NCI-H774 (cell line): ENCODE measurements around the gene PNLDC1.

Source experiments
- DNase-seq: peaks from one replicate; lab custom pipeline; 2025; lab: John Stamatoyannopoulos, UW

PNLDC1 gene, protein sequence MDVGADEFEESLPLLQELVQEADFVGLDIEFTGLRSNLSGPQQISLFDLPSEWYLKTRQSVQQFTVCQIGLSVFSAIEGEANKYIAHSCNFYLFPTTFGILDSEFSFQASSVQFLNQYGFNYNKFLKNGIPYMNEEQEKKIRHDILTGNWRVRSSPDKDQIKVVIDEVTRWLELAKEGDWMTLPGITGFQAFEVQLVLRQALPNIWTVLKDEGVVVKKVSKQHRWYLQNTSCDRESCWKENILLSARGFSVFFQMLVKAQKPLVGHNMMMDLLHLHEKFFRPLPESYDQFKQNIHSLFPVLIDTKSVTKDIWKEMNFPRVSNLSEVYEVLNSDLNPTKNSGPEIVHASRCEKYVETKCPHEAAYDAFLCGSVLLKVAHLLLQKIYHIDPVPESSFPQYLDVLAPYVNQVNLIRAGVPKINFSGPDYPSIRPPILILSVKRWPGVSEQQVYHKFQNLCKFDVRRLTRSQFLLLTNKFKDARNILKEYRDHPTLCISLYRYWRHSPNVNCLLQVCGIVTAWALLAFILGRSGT

DNA sequence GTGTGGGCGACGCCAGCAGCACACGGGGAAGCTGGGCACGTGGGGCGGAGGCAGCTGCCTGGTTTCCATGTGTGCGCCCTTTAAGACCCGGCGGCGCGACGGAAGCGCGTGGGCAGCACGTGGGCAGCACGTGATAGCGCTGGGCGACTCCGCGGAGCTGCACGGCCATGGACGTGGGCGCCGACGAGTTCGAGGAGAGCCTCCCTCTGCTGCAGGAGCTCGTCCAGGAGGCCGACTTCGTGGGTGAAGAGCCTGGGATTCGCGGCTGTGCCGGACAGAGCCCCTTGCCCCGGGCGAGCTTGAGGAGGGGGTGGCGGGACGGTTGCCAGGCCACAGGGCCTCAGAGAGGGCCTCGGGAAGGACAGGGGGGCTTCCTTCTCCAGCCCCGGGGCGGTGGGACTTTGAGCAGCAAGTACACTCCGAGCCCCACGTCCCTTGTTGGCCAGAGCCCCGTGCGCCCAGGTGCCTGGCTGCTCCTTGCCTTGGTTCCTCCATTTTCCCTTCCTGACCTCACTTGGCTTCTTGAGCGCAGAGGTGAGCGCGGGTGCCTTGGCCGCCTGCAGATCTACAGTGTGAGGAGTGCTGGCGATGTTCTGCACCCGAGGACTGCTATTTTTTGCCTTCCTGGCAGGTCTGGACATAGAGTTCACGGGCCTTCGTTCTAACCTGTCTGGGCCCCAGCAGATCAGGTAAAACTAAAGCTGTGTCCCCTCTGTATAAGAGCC, at the start of gene PNLDC1:
Gene PNLDC1 (plus strand): TSS at position 136 of the 725 bp plus-strand sequence. CDS start 32 bp downstream, at position 168.
- no peak for DNase-seq

GRCh38 chr6:159751448-159751847, 48.6 kb upstream of the PNLDC1 start:
- no peak for DNase-seq

DNA sequence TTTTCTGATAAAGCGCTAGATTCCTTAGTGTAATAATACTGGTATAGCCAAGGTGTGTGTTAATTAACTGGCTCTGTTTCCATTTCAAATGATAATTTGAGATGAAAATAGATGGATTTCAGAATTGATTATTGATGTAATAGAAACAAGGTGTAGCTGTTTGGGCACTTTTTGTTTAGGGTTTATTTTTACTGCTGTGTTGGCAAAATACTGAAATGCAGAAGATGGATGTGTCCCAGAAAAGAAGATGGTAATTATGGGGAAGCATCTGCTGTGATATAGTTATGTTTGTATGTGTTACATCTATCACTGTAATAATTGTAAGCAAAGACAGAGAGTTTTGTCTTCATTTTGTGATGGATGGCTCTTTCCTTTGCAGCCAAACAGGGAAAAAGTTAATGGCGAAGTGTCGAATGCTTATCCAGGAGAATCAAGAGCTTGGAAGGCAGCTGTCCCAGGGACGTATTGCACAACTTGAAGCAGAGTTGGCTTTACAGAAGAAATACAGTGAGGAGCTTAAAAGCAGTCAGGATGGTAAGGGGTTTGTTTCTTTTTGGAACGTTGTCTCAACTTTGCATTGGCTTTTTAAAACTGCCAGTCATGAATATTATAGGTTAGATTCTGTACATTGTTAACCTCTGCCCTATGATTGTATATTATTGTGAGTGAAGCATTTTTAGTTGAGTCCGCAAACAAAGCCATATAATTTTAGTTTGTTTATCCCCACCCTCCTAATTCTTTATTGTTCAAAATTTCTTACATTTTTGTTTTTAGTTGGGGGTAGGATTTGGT, 46.8 kb upstream of the PNLDC1 start:
- no peak for DNase-seq

GRCh38 chr6:159754401-159754800, 45.7 kb upstream of the PNLDC1 start:
- DNase-seq = no peak

DNA sequence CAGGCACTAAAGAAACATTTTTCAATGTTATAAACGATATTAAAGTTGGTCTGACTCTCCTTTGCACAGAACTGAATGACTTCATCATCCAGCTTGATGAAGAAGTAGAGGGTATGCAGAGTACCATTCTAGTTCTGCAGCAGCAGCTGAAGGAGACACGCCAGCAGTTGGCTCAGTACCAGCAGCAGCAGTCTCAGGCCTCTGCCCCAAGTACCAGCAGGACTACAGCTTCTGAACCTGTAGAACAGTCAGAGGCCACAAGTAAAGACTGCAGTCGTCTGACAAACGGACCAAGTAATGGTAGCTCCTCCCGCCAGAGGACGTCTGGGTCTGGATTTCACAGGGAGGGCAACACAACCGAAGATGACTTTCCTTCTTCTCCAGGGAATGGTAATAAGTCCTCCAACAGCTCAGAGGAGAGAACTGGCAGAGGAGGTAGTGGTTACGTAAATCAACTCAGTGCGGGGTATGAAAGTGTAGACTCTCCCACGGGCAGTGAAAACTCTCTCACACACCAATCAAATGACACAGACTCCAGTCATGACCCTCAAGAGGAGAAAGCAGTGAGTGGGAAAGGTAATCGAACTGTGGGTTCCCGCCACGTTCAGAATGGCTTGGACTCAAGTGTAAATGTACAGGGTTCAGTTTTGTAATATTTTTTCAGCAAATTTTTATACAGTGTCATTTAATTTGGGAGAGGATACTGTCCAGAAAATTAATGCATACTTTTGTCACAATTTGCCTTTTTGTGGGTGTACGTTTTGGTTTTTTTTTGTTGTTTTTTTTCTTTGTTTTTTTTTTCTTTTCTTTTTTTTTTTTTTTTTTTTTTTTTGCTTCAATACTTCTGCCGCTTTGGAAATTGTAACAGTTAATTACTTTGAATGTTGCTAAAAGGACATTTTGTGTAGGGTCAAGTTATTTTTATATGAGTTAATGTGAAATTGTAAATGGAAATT, 44.8 kb upstream of the PNLDC1 start:
- no peak for DNase-seq

GRCh38 chr6:159756508-159756907, 43.6 kb upstream of the PNLDC1 start:
- DNase-seq = no peak

DNA sequence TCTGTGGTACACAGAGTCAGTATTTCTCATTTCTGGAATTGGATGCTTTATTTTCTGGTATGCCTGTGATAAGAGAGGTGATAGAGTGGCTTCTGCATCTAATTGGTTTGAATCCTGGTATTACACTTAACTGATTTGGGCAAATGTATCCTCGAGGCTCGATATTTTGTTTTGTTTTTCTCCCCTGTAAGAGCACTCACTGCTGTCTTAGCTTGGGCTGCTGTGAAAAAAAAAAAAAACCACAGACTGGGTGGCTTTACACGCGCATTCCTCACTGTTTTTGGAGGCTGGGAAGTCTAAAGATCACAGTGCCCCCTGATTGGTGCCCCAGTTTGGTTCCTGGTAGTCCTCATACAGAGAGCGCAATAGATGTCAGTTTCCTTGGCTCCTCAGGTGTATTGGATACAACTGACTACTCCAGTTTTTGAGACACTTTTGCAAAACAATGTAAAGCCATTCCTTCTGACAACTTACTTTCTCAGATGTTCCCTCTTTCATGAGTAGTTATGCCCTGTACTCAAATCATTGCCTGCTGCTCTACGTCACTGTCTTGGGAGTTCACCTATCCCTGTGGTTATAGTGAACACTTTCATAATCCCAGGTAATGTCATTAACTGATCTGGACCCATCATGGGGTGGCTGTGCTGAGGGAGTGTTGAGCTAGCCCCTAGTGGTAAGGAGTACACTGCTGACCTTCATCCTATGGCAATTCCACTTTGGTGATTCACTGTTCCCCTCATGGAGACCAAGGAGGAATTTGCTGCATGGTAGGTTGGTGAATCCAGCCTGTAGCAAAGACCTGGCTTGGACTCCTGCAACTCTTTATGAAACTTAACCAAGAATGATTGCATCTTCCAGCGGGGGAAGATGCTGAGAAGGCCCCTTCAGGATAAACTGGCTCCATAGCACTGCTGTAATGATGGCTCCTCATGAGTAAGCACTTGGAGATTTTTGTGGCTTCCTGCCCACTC, 41.8 kb upstream of the PNLDC1 start:
- no peak for DNase-seq

GRCh38 chr6:159759645-159760044, 40.4 kb upstream of the PNLDC1 start:
- DNase-seq = no peak

GRCh38 chr6:159760602-159761057, 39.4 kb upstream of the PNLDC1 start:
- no peak for DNase-seq

DNA sequence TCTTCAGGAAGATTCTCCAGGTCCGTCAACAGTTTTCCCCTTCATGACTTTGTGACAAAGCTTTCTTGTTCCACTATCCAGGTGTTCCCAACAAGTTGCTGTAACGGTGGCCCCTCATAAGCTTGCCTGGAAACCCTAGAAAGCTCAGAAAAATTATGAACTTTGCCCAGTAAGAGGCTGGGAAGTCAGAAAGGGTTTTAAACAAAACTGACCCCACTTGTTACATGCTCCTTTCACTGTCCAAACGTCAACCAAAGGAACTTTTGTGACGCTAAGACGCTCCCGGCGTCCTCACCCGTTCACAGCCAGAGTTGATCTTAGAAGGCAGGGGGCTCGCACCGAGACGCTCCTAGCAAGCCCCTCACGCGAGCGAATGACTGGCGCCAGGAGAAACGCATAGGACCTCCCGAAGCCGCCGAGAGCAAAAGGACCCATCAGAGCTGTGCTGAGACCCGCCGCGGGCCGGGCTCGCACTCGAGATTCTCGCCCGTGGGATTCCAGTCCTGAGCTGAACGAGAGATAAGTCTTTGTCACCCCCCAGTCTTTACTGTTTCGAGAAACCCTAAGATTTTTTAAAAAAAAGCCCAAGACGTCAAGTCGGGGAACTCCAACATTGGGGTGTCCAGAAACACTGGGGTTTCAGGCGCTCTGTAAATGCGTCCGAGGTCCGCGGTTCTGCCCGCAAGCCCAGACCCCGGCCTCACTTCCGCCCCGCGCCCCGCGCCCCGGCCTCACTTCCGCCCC, 38.8 kb upstream of the PNLDC1 start:
- no peak for DNase-seq

DNA sequence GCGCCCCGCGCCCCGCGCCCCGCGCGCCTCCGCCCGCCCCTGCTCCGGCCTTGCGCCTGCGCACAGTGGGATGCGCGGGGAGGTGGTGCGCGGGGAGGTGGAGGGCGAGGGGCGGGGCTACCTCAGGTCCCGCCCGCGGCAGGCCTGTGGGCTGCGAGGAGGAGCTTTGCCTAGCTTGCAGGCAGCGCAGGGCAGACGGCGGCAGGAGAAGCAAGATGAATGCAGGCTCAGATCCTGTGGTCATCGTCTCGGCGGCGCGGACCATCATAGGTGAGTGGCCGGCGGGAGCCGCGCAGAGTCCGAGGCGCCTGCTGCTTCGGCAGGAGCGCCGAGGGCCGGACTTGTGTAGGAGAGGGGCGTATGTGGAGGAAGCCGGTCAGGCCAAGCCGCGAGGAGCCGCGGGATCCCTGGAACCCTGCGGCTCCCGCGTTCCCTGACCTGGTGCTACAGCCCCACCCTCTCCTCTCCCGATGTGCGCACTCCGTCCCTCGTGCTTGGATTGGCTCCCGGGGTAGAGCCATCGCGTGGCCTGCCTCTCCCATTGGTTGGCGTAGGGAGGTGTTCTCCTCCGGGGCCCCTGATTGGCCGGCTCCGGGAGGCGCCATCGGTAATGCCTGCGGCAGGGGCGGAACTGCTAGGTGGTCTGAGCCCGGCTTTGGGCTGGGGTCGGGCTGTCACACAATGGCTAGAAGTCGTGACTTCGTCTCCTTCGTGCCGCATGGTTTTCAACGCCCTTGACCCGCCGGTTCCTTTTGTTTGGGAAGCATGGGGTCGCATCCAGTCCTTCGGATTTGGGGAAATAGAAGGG, 38.0 kb upstream of the PNLDC1 start, which contains the start of gene ACAT2:
Gene ACAT2 (plus strand): TSS at position 173 of the 808 bp plus-strand sequence. CDS start 43 bp downstream, at position 216.
- DNase-seq = peak; percentile 98

GRCh38 chr6:159762681-159763293, 37.3 kb upstream of the PNLDC1 start:
- DNase-seq = no peak

DNA sequence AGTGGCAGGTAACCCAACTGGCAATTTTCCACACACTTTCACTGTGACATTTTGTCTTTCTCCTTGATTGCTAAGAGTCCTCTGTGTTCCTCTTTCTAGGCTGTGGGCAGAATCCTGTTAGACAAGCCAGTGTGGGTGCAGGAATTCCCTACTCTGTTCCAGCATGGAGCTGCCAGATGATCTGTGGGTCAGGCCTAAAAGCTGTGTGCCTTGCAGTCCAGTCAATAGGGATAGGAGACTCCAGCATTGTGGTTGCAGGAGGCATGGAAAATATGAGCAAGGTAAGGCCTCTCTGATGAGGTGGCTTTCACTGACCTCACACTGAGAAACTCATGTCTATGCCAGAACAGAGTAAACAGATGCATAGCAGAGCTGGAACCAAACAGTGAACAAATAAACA, 33.2 kb upstream of the PNLDC1 start:
- DNase-seq = no peak

DNA sequence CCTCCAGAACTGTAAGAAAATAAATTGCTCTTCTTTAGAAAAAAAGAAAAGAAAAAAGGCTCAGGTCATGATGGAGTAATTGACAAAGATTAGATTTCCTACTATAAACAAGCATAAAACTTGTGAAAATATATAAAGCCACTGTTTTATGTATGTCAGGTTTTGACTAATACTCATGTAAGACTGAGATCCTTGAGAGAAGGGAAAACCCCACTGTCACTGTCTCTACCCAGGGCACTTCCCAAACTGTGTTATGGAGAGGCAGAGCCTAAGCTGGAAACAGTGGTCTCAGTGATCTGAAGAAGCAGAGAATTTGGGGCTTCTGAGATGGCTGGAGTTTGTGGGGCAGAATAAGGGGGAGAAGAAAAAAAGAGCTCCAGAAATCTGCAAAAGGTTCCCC, 30.6 kb upstream of the PNLDC1 start:
- no peak for DNase-seq

- no peak for DNase-seq
Observed at GRCh38 chr6:159772196-159772595, 27.9 kb upstream of the PNLDC1 start.

DNA sequence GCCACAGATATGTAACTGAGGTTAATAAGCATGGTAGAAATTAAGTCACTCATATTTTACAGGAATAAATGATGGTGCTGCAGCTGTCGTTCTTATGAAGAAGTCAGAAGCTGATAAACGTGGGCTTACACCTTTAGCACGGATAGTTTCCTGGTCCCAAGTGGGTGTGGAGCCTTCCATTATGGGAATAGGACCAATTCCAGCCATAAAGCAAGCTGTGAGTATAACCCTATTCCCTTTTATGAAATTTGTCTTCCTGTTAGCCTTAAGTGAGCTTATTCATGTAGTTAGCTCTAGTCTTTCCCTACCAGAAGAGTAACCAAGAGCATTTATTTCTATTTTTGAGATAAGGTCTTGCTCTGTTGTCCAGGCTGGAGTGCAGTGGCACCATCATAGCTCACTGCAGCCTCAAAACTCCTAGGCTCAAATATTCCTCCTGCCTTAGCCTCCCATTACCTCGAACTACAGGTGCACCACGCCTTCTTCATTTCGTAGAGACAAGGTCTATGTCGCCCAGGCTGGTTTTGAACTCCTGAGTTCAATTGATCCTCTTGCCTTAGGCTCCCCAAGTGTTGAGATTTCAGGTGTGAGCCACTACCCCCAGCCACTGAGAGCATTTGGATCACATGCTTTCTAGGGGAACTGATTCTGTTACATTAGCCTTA, 22.7 kb upstream of the PNLDC1 start:
- DNase-seq = no peak

- no peak for DNase-seq
Observed at GRCh38 chr6:159778131-159778530, 21.9 kb upstream of the PNLDC1 start.
